ENCODE data around the gene KRR1. TPM values are rescaled to one million over a fixed set of nuclear protein-coding genes. Genes with fewer than 3 reads are reported as not detected.
"Not testable (repeated sequence)": the region's sequence is repeated elsewhere in the genome, so short reads cannot be mapped to it uniquely, and the experiment has no call there.

Gene KRR1
- polyA plus RNA-seq, 3 donors from 2014 or later = 22.1 to 67.2 (median 51.8) TPM

GRCh38 chr12:75480469-75480949 lies 30.9 kb downstream of the KRR1 start, which contains the start of gene GLIPR1:
TSS of gene GLIPR1 (plus strand) at chr12:75480755. CDS start at chr12:75480881, 126 bp downstream.
- peaks cover 10 to 17% (median 10%) of the 10 kb centered on the region in 3 donors for H3K27me3 Mint-ChIP-seq (ENCODE audit: low read depth in 3 of 3)
- peaks cover 74 to 87% of the 10 kb centered on the region in 2 donors for H3K4me1 Mint-ChIP-seq
- peaks cover 9 to 19% (median 15%) of the 10 kb centered on the region in 3 donors for H3K36me3 Mint-ChIP-seq
- H3K9me3 Mint-ChIP-seq = no peaks in the 10 kb centered on the region
- peak; percentile 68 to 82 (median 75) for DNase-seq
- H3K4me3 Mint-ChIP-seq = peak within 1 kb of the TSS; percentile 94 to 99 (median 97)
- peak within 1 kb of the TSS; percentile 93 to 99 (median 96) for H3K27ac Mint-ChIP-seq

GRCh38 chr12:75479963-75480461 lies 31.4 kb downstream of the KRR1 start:
- Mint-ChIP-seq H3K4me3 (peak overlapping the region; percentile 94 to 99 (median 97)), H3K27ac (peak overlapping the region; percentile 93 to 99 (median 96)), H3K9me3 (no peaks in the 10 kb centered on the region), H3K4me1 (peaks cover 71 to 82% of the 10 kb centered on the region in 2 donors), H3K36me3 (peaks cover 9 to 16% (median 15%) of the 10 kb centered on the region in 3 donors), H3K27me3 (ENCODE audit: low read depth in 3 of 3) (peaks cover 10 to 17% (median 10%) of the 10 kb centered on the region in 3 donors)
- DNase-seq = peak; percentile 57 to 66 (median 62)

- peak; percentile 40 to 59 (median 46) for DNase-seq
These were observed 33.2 kb downstream of the KRR1 start for GRCh38 chr12:75478116-75478794.

GRCh38 chr12:75477137-75477536 lies 34.3 kb downstream of the KRR1 start:
- H3K27ac Mint-ChIP-seq = peak overlapping the region in 1 of 6 donors; percentile 41
- H3K36me3 Mint-ChIP-seq = no peaks in the 10 kb centered on the region
- no peaks in the 10 kb centered on the region for H3K9me3 Mint-ChIP-seq
- DNase-seq = no peak
- peaks cover 42 to 53% of the 10 kb centered on the region in 2 donors for H3K4me1 Mint-ChIP-seq
- peaks cover 8 to 17% (median 10%) of the 10 kb centered on the region in 3 donors for H3K27me3 Mint-ChIP-seq (ENCODE audit: low read depth in 3 of 3)
- no peak overlapping the region for H3K4me3 Mint-ChIP-seq

More at GRCh38 chr12:75478116-75478794, 33.2 kb downstream of the KRR1 start:
- H3K27ac Mint-ChIP-seq = peak overlapping the region; percentile 93 to 99 (median 96)
- H3K4me1 Mint-ChIP-seq = peaks cover 53 to 65% of the 10 kb centered on the region in 2 donors
- no peaks in the 10 kb centered on the region for H3K9me3 Mint-ChIP-seq
- H3K27me3 Mint-ChIP-seq (ENCODE audit: low read depth in 3 of 3) = peaks cover 8 to 17% (median 10%) of the 10 kb centered on the region in 3 donors
- H3K4me3 Mint-ChIP-seq = peak overlapping the region; percentile 12 to 52 (median 39)
- peaks cover under 1 to 2% (median 2%) of the 10 kb centered on the region in 3 donors for H3K36me3 Mint-ChIP-seq

GRCh38 chr12:75476071-75476470 lies 35.3 kb downstream of the KRR1 start:
- peaks cover 8 to 11% (median 8%) of the 10 kb centered on the region in 3 donors for H3K27me3 Mint-ChIP-seq (ENCODE audit: low read depth in 3 of 3)
- H3K36me3 Mint-ChIP-seq = no peaks in the 10 kb centered on the region
- no peaks in the 10 kb centered on the region for H3K9me3 Mint-ChIP-seq
- no peak overlapping the region for H3K4me3 Mint-ChIP-seq
- H3K27ac Mint-ChIP-seq = no peak overlapping the region
- no peak for DNase-seq
- peaks cover 31 to 43% of the 10 kb centered on the region in 2 donors for H3K4me1 Mint-ChIP-seq

GRCh38 chr12:75474116-75474515 lies 37.3 kb downstream of the KRR1 start:
- Mint-ChIP-seq H3K36me3 (no peaks in the 10 kb centered on the region), H3K4me1 (peaks cover 13 to 23% of the 10 kb centered on the region in 2 donors), H3K4me3 (no peak overlapping the region), H3K27ac (no peak overlapping the region), H3K9me3 (no peaks in the 10 kb centered on the region), H3K27me3 (ENCODE audit: low read depth in 3 of 3) (peaks cover 0 to 4% (median 0%) of the 10 kb centered on the region in 3 donors)
- DNase-seq = no peak

GRCh38 chr12:75471902-75472890 lies 39.2 kb downstream of the KRR1 start:
- Mint-ChIP-seq H3K4me3 (no peak overlapping the region), H3K9me3 (no peaks in the 10 kb centered on the region), H3K4me1 (peaks cover 0 to 4% of the 10 kb centered on the region in 2 donors), H3K36me3 (no peaks in the 10 kb centered on the region), H3K27ac (no peak overlapping the region), H3K27me3 (ENCODE audit: low read depth in 3 of 3) (peaks cover 0 to 4% (median 0%) of the 10 kb centered on the region in 3 donors)
- no peak for DNase-seq

GRCh38 chr12:75460204-75460603 lies 51.2 kb downstream of the KRR1 start:
- H3K27ac Mint-ChIP-seq = peak overlapping the region; percentile 8 to 75 (median 20)
- H3K9me3 Mint-ChIP-seq = peaks cover 0 to 9% (median 3%) of the 10 kb centered on the region in 6 donors
- H3K4me1 Mint-ChIP-seq = peaks cover 49 to 62% of the 10 kb centered on the region in 2 donors
- peak overlapping the region; percentile 23 to 68 (median 51) for H3K4me3 Mint-ChIP-seq
- peaks cover 0 to 4% (median 4%) of the 10 kb centered on the region in 3 donors for H3K36me3 Mint-ChIP-seq
- DNase-seq = no peak
- H3K27me3 Mint-ChIP-seq (ENCODE audit: low read depth in 3 of 3) = peaks cover 0 to 6% (median 0%) of the 10 kb centered on the region in 3 donors

- Mint-ChIP-seq H3K9me3 (peaks cover 0 to 9% (median 3%) of the 10 kb centered on the region in 6 donors), H3K36me3 (peaks cover 0 to 4% (median 4%) of the 10 kb centered on the region in 3 donors), H3K27ac (peak overlapping the region; percentile 8 to 75 (median 48)), H3K4me1 (peaks cover 51 to 65% of the 10 kb centered on the region in 2 donors), H3K4me3 (peak overlapping the region; percentile 23 to 68 (median 51)), H3K27me3 (ENCODE audit: low read depth in 3 of 3) (peaks cover 0 to 6% (median 0%) of the 10 kb centered on the region in 3 donors)
- DNase-seq = no peak
These were observed 51.7 kb downstream of the KRR1 start for GRCh38 chr12:75459755-75460154.

- Mint-ChIP-seq H3K4me3 (peak overlapping the region; percentile 40 to 77 (median 73)), H3K4me1 (peaks cover 51 to 65% of the 10 kb centered on the region in 2 donors)
- not testable (repeated sequence) for DNase-seq
These were observed 53.5 kb downstream of the KRR1 start for GRCh38 chr12:75457866-75458265.

GRCh38 chr12:75457191-75457590 lies 54.2 kb downstream of the KRR1 start:
- H3K4me1 Mint-ChIP-seq = peaks cover 51 to 65% of the 10 kb centered on the region in 2 donors
- peak; percentile 39 to 53 (median 41) for DNase-seq
- H3K27ac Mint-ChIP-seq = peak overlapping the region; percentile 69 to 95 (median 82)
- peaks cover 0 to 9% (median 0%) of the 10 kb centered on the region in 6 donors for H3K9me3 Mint-ChIP-seq
- H3K27me3 Mint-ChIP-seq (ENCODE audit: low read depth in 3 of 3) = peaks cover 0 to 6% (median 0%) of the 10 kb centered on the region in 3 donors
- no peaks in the 10 kb centered on the region for H3K36me3 Mint-ChIP-seq
- H3K4me3 Mint-ChIP-seq = peak overlapping the region; percentile 40 to 77 (median 73)

More at GRCh38 chr12:75457866-75458265, 53.5 kb downstream of the KRR1 start:
- H3K27me3 Mint-ChIP-seq (ENCODE audit: low read depth in 3 of 3); H3K9me3 Mint-ChIP-seq; H3K36me3 Mint-ChIP-seq: not testable (repeated sequence)
- H3K27ac Mint-ChIP-seq = peak overlapping the region; percentile 69 to 95 (median 82)

- no peaks in the 10 kb centered on the region for H3K36me3 Mint-ChIP-seq
- H3K4me3 Mint-ChIP-seq = peak overlapping the region; percentile 8 to 79 (median 55)
- peak overlapping the region in 4 of 6 donors; percentile 2 to 55 (median 38) for H3K27ac Mint-ChIP-seq
- peaks cover 0 to 9% (median 0%) of the 10 kb centered on the region in 6 donors for H3K9me3 Mint-ChIP-seq
- DNase-seq = no peak
- peaks cover 0 to 6% (median 0%) of the 10 kb centered on the region in 3 donors for H3K27me3 Mint-ChIP-seq (ENCODE audit: low read depth in 3 of 3)
- peaks cover 51 to 59% of the 10 kb centered on the region in 2 donors for H3K4me1 Mint-ChIP-seq
These were observed 55.6 kb downstream of the KRR1 start for GRCh38 chr12:75455839-75456238.

All from immature natural killer cell (primary cell).